OCI-LY7 (cell line): Measurements from ENCODE around the gene ISOC2. TPM values are rescaled to one million over a fixed set of nuclear protein-coding genes. Genes with fewer than 3 reads are reported as not detected.

ENCODE experiments used
- BruUV-seq: library from RNA; stranded (reverse); fragments of 400-500 nt; replicated peaks from 2 replicates; lab custom pipeline; 2021; lab: Mats Ljungman, UMichigan
- CTCF ChIA-PET: fragments of 300-600 bp; sonication (Branson Sonifier 250); formaldehyde crosslinking; loops from one replicate; lab custom pipeline; 2022; ENCODE audit warnings: antibody characterized with exemption; ENCODE audit not compliant: unreplicated experiment; lab: Charles Lee
- POLR2A ChIA-PET: fragments of 300-600 bp; sonication (Branson Sonifier 250); formaldehyde crosslinking; loops from one replicate; lab custom pipeline; 2022; ENCODE audit warnings: antibody characterized with exemption; lab: Charles Lee
- DNase-seq: peaks from one replicate; pipeline ENCODE4 v3.0.0-alpha.2; 2015; ENCODE audit warnings: low spot score
- H2AFZ ChIP-seq: fragments of 200-600 bp; sonication (generic), shearing (Covaris generic); 2 replicates; pipeline ENCODE4 v1.6.1; 2014; ENCODE audit warnings: mild to moderate bottlenecking, antibody characterized with exemption, low read length, moderate library complexity
- H3K27ac ChIP-seq: fragments of 200-600 bp; sonication (generic); 2 replicates; pipeline ENCODE4 v1.5.1; 2014; ENCODE audit warnings: mixed run types, low read depth, mild to moderate bottlenecking, moderate library complexity, low read length, inconsistent platforms; ENCODE audit not compliant: poor library complexity, severe bottlenecking
- H3K36me3 ChIP-seq: fragments of 200-600 bp; sonication (generic); 2 replicates; pipeline ENCODE4 v1.6.1; 2014; ENCODE audit warnings: mild to moderate bottlenecking, antibody characterized with exemption, low read length, moderate library complexity, mixed read lengths; ENCODE audit not compliant: insufficient read depth
- H3K4me1 ChIP-seq: fragments of 200-600 bp; sonication (generic); 2 replicates; pipeline ENCODE4 v1.5.1; 2014; ENCODE audit warnings: mild to moderate bottlenecking, low read length; ENCODE audit not compliant: insufficient read depth, poor library complexity, severe bottlenecking
- H3K4me2 ChIP-seq: fragments of 200-600 bp; sonication (generic); 2 replicates; pipeline ENCODE4 v1.6.1; 2014; ENCODE audit warnings: mild to moderate bottlenecking, low read length
- H3K4me3 ChIP-seq: fragments of 200-600 bp; sonication (generic); 2 replicates; pipeline ENCODE4 v1.5.1; 2014; ENCODE audit warnings: mild to moderate bottlenecking, low read depth, low read length; ENCODE audit not compliant: poor library complexity, severe bottlenecking
- H3K79me2 ChIP-seq: fragments of 200-600 bp; sonication (generic); 2 replicates; pipeline ENCODE4 v1.6.1; 2016; ENCODE audit warnings: low read depth, mild to moderate bottlenecking, low read length, moderate library complexity, mixed read lengths; ENCODE audit not compliant: insufficient read depth
- H3K9me2 ChIP-seq: fragments of 200-600 bp; sonication (generic); 2 replicates; pipeline ENCODE4 v1.6.1; 2016; ENCODE audit warnings: mild to moderate bottlenecking, low read length, mixed read lengths; ENCODE audit not compliant: insufficient read depth
- H3K9me3 ChIP-seq: fragments of 200-600 bp; sonication (generic); 2 replicates; pipeline ENCODE4 v1.6.1; 2014; ENCODE audit warnings: mild to moderate bottlenecking, mixed run types, low read length, mixed read lengths
- H4K20me1 ChIP-seq: fragments of 200-600 bp; sonication (generic); 2 replicates; pipeline ENCODE4 v1.6.1; 2014; ENCODE audit warnings: mild to moderate bottlenecking, antibody characterized with exemption, low read length, moderate library complexity, mixed read lengths; ENCODE audit not compliant: insufficient read depth
- CTCF ChIP-seq: fragments of 200-600 bp; sonication (generic); conservative IDR thresholded peaks from 2 replicates; pipeline ENCODE4 v1.5.1; 2014; ENCODE audit warnings: mild to moderate bottlenecking, antibody characterized with exemption, low read length, moderate library complexity, mixed read lengths
- EZH2phosphoT487 ChIP-seq: fragments of 200-600 bp; sonication (generic); IDR thresholded peaks from 2 replicates; pipeline ENCODE4 v1.6.1; 2018; ENCODE audit warnings: low read depth, borderline replicate concordance, mild to moderate bottlenecking, mixed run types, antibody characterized with exemption, low read length, moderate library complexity, mixed read lengths
- intact Hi-C: fragments of 100-400 bp; cut with micrococcal nuclease; formaldehyde crosslinking; loops from one replicate; pipeline ENCODE4 v1.10.0; 2022; ENCODE audit not compliant: unreplicated experiment
- total RNA-seq, 2 experiments: library from RNA; depleted of rRNA in 1 of 2; stranded (reverse); fragments of >200 nt in 1 of 2; shearing (Covaris generic) in 1 of 2; gene quantifications; 2 replicates each; pipeline ENCODE4 v1.2.3, GENCODE V29; 2014 to 2022

Gene ISOC2
- total RNA-seq, 2 experiments from 2014 or later, result 37.0 to 115 TPM

GRCh38 chr19:55451965-55452748 is 9.3 kb downstream of the ISOC2 start:
- Histone ChIP-seq H4K20me1 (no peaks in the 10 kb centered on the region), H3K36me3 (peaks cover 15% of the 10 kb centered on the region), H3K4me2 (peak overlapping the region; percentile 26; the same call in 1 of the 2 replicates), H3K27ac (no peak overlapping the region), H3K4me3 (no peak overlapping the region), H2AFZ (no peak overlapping the region), H3K79me2 (no peaks in the 10 kb centered on the region), H3K9me2 (no peaks in the 10 kb centered on the region), H3K4me1 (no peaks in the 10 kb centered on the region), H3K9me3 (no peaks in the 10 kb centered on the region)
- no peak for TF ChIP-seq EZH2phosphoT487
- TF ChIP-seq CTCF, result no peak
- DNase-seq, result no peak
- no TSS peak for BruUV-seq
- CTCF ChIA-PET, result no interaction called here
- POLR2A ChIA-PET, result no interaction called here
- intact Hi-C loops, result no loop called here

- TF ChIP-seq EZH2phosphoT487 (no peak), CTCF (no peak)
- Histone ChIP-seq H4K20me1 (no peaks in the 10 kb centered on the region), H2AFZ (no peak overlapping the region), H3K4me3 (no peak overlapping the region), H3K27ac (no peak overlapping the region), H3K4me2 (peak overlapping the region; percentile 16; the same call in 1 of the 2 replicates), H3K79me2 (no peaks in the 10 kb centered on the region), H3K4me1 (no peaks in the 10 kb centered on the region), H3K9me2 (no peaks in the 10 kb centered on the region), H3K36me3 (peaks cover 15% of the 10 kb centered on the region), H3K9me3 (no peaks in the 10 kb centered on the region)
- no peak for DNase-seq
- intact Hi-C loops, result no loop called here
- no TSS peak for BruUV-seq
- ChIA-PET POLR2A (no interaction called here), CTCF (no interaction called here)
Measured at GRCh38 chr19:55451163-55451964, 10.1 kb downstream of the ISOC2 start.
